Activated naive CD4-positive, alpha-beta T cell treated with anti-CD3 and anti-CD28 coated beads for 36 hours (primary cell): ENCODE measurements around the gene F11R. TPM values are rescaled to one million over a fixed set of nuclear protein-coding genes. Genes with fewer than 3 reads are reported as not detected.
"Not testable (repeated sequence)": the region's sequence is repeated elsewhere in the genome, so short reads cannot be mapped to it uniquely, and the experiment has no call there.

ENCODE experiments used
- CTCF ChIA-PET: fragments of 350-600 bp; sonication (Branson Sonifier 250); formaldehyde crosslinking; loops from one replicate; lab custom pipeline; 2021; ENCODE audit warnings: antibody characterized with exemption; lab: Charles Lee
- DNase-seq: peaks from one replicate; pipeline ENCODE4 v3.0.0-alpha.2; 2020
- H3K27ac Mint-ChIP-seq: one replicate; pipeline ENCODE4 v1.8.0; 2021; ENCODE audit warnings: mild to moderate bottlenecking, mixed read lengths
- H3K27me3 Mint-ChIP-seq: one replicate; pipeline ENCODE4 v1.8.0; 2021; ENCODE audit warnings: low read depth, mixed read lengths
- H3K36me3 Mint-ChIP-seq: one replicate; pipeline ENCODE4 v1.8.0; 2021; ENCODE audit warnings: low read depth, mixed read lengths
- H3K4me1 Mint-ChIP-seq: one replicate; pipeline ENCODE4 v1.8.0; 2021; ENCODE audit warnings: low read depth, mixed read lengths
- H3K4me3 Mint-ChIP-seq: one replicate; pipeline ENCODE4 v1.8.0; 2021; ENCODE audit warnings: mild to moderate bottlenecking, moderate library complexity, mixed read lengths
- H3K9me3 Mint-ChIP-seq: one replicate; pipeline ENCODE4 v1.8.0; 2021; ENCODE audit warnings: mixed read lengths
- intact Hi-C: fragments of 100-400 bp; cut with micrococcal nuclease; formaldehyde crosslinking; loops from one replicate; pipeline ENCODE4 v1.15.1; 2023
- total RNA-seq, 2 experiments: library from RNA; stranded (reverse); gene quantifications; one replicate each; pipeline ENCODE4 v1.2.3, GENCODE V29; 2021

The F11R gene
- total RNA-seq, 2 experiments from 2014 or later: 26.0 to 26.9 TPM

- H3K4me1 Mint-ChIP-seq: peaks cover 35% of the 10 kb centered on the region
Observed at GRCh38 chr1:161019751-161020495, 1.0 kb downstream of the F11R start.

DNA sequence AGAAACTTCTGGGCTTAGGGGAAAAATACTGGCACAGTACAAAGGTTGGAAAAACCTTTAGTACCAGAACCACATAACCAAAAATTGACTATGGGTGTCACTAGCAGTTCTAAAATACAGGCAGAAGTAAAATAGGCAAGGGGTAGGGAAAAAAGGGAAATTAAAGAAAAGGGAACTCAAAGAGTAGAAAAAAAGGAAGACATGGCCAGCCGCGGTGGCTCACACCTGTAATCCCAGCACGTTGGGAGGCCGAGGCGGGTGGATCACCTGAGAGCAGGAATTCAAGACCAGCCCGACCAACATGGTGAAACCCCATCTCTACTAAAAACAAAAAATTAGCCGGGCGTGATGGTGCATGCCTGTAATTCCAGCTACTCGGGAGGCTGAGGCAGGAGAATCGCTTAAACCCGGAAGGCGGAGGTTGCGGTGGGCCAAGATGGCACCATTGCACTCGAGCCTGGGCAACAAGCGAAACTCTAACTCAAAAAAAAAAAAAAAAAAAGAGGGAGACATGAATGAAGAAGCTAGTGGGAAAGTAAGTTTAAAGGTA is 1.8 kb downstream of the F11R start:
- H3K27me3 Mint-ChIP-seq, H3K36me3 Mint-ChIP-seq, H3K9me3 Mint-ChIP-seq, H3K27ac Mint-ChIP-seq, CTCF ChIA-PET, DNase-seq, intact Hi-C loops: not testable (repeated sequence)
- Mint-ChIP-seq H3K4me3 (peak overlapping the region; percentile 10), H3K4me1 (peaks cover 37% of the 10 kb centered on the region)

More at GRCh38 chr1:161019751-161020495, 1.0 kb downstream of the F11R start:
- intact Hi-C loops: loop anchor here (2.0 kb wide), 1 partner anchor 19 kb away; the partner anchor contains the start of gene TSTD1
- CTCF ChIA-PET: interaction anchor here (0.6 to 2.8 kb wide), 8 partner anchors 9 to 96 kb away, joined by 3 to 14 read pairs (median 6); partner anchors contain the start of gene TSTD1
- peak; percentile 32 for DNase-seq
- no peaks in the 10 kb centered on the region for H3K36me3 Mint-ChIP-seq
- H3K27me3 Mint-ChIP-seq: no peaks in the 10 kb centered on the region
- peak overlapping the region; percentile 92 for H3K4me3 Mint-ChIP-seq
- no peaks in the 10 kb centered on the region for H3K9me3 Mint-ChIP-seq
- peak overlapping the region; percentile 1 for H3K27ac Mint-ChIP-seq

- no peak overlapping the region for H3K27ac Mint-ChIP-seq
- no peak for DNase-seq
- H3K36me3 Mint-ChIP-seq: no peaks in the 10 kb centered on the region
Observed at GRCh38 chr1:161018631-161018930, 2.4 kb downstream of the F11R start.

GRCh38 chr1:161017756-161018630 is 3.0 kb downstream of the F11R start:
- CTCF ChIA-PET: interaction anchor here (0.6 to 1.1 kb wide), 2 partner anchors 21 to 24 kb away, joined by 3 to 4 read pairs; no protein-coding TSS in a partner anchor
- Mint-ChIP-seq H3K27ac (peak overlapping the region; percentile 64), H3K4me3 (no peak overlapping the region), H3K4me1 (peaks cover 49% of the 10 kb centered on the region), H3K9me3 (no peaks in the 10 kb centered on the region), H3K36me3 (no peaks in the 10 kb centered on the region), H3K27me3 (no peaks in the 10 kb centered on the region)
- intact Hi-C loops: no loop called here
- no peak for DNase-seq

More at GRCh38 chr1:161018631-161018930, 2.4 kb downstream of the F11R start:
- peaks cover 43% of the 10 kb centered on the region for H3K4me1 Mint-ChIP-seq
- H3K27me3 Mint-ChIP-seq: no peaks in the 10 kb centered on the region
- intact Hi-C loops: no loop called here
- H3K4me3 Mint-ChIP-seq: no peak overlapping the region
- CTCF ChIA-PET: interaction anchor here (0.6 to 1.1 kb wide), 2 partner anchors 21 to 25 kb away, joined by 3 to 4 read pairs; no protein-coding TSS in a partner anchor
- no peaks in the 10 kb centered on the region for H3K9me3 Mint-ChIP-seq

DNA sequence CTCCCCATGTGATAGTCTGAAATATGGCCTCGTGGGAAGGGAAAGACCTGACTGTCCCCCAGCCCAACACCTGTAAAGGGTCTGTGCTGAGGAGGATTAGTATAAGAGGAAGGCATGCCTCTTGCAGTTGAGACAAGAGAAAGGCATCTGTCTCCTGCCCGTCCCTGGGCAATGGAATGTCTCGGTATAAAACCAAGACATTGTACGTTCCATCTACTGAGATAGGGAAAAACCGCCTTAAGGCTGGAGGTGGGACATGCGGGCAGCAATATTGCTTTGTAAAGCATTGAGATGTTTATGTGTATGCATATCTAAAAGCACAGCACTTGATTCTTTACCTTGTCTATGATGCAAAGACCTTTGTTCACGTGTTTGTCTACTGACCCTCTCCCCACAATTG is 3.8 kb downstream of the F11R start:
- CTCF ChIA-PET, H3K27me3 Mint-ChIP-seq, H3K36me3 Mint-ChIP-seq, H3K27ac Mint-ChIP-seq, DNase-seq, intact Hi-C loops, H3K9me3 Mint-ChIP-seq, H3K4me3 Mint-ChIP-seq: not testable (repeated sequence)
- H3K4me1 Mint-ChIP-seq: peaks cover 46% of the 10 kb centered on the region

DNA sequence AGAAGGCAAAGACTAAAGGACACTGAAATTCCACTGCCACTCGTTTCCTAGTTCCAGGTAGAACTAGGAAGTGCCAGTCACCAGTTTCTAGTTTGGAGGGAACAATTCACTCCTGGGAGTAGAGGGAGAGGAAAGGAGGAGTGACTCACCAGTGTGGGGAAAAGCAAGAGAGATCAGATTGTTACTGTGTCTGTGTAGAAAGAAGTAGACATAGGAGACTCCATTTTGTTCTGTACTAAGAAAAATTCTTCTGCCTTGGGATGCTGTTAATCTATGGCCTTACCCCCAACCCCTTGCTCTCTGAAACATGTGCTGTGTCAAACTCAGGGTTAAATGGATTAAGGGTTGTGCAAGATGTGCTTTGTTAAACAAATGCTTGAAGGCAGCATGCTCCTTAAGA is 4.3 kb downstream of the F11R start:
- CTCF ChIA-PET, H3K4me3 Mint-ChIP-seq, H3K27me3 Mint-ChIP-seq, H3K27ac Mint-ChIP-seq, H3K36me3 Mint-ChIP-seq, intact Hi-C loops, DNase-seq, H3K9me3 Mint-ChIP-seq: not testable (repeated sequence)
- peaks cover 43% of the 10 kb centered on the region for H3K4me1 Mint-ChIP-seq

- DNase-seq: peak; percentile 87
- peaks cover 32% of the 10 kb centered on the region for H3K4me1 Mint-ChIP-seq
- H3K9me3 Mint-ChIP-seq: no peaks in the 10 kb centered on the region
- intact Hi-C loops: loop anchor here (1.0 to 2.0 kb wide), 3 partner anchors 8 to 55 kb away; partner anchors contain the start of genes ARHGAP30, F11R and TSTD1
- no peaks in the 10 kb centered on the region for H3K27me3 Mint-ChIP-seq
- H3K27ac Mint-ChIP-seq: peak overlapping the region; percentile 89
- peak overlapping the region; percentile 68 for H3K4me3 Mint-ChIP-seq
- H3K36me3 Mint-ChIP-seq: no peaks in the 10 kb centered on the region
- CTCF ChIA-PET: interaction anchor here (0.7 to 2.5 kb wide), 5 partner anchors 12 to 212 kb away, joined by 3 to 6 read pairs (median 3); partner anchors contain the start of gene TOMM40L
Observed at GRCh38 chr1:161013488-161014230, 7.3 kb downstream of the F11R start.

DNA sequence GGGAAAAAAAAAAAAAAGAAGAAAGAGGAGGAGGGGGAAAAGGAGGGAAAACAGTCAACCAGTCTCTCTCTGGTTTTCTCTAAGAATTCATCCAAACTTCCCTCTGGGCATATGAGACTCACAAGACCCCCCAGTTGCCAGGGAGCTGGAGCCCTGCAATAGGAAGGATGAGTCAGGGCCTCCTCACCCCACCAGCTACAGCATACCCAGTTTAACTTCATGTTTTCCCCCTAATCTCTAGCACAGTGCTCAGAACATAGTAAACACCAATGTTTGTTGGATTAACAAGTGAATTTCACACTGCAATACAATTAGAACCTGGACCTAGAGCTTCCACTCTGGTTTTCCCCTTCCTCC is 7.8 kb downstream of the F11R start:
- DNase-seq: no peak
- no peaks in the 10 kb centered on the region for H3K9me3 Mint-ChIP-seq
- intact Hi-C loops: loop anchor here (1.0 to 2.0 kb wide), 3 partner anchors 8 to 56 kb away; partner anchors contain the start of genes ARHGAP30, F11R and TSTD1
- H3K36me3 Mint-ChIP-seq: no peaks in the 10 kb centered on the region
- H3K4me3 Mint-ChIP-seq: peak overlapping the region; percentile 68
- no peaks in the 10 kb centered on the region for H3K27me3 Mint-ChIP-seq
- CTCF ChIA-PET: interaction anchor here (0.7 to 2.5 kb wide), 5 partner anchors 13 to 213 kb away, joined by 3 to 6 read pairs (median 3); partner anchors contain the start of gene TOMM40L
- peaks cover 30% of the 10 kb centered on the region for H3K4me1 Mint-ChIP-seq
- H3K27ac Mint-ChIP-seq: peak overlapping the region; percentile 89

DNA sequence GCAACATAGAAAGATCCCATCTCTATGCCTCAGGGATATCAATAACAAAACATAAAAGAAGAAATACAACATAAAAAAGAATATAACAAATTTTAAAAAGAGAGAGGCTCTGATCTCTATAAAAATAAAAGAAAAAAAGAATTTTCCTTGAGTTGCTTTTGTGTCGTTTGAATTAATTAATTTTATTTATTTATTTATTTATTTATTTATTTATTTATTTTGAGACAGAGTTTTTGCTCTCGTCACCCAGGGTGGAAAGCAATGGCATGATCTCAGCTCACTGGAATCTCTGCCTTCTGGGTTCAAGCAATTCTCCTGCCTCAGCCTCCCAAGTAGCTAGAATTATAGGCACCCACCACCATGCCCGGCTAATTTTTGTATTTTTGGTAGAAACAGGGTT is 8.5 kb downstream of the F11R start:
- no peak for DNase-seq
- Mint-ChIP-seq H3K27me3 (no peaks in the 10 kb centered on the region), H3K36me3 (no peaks in the 10 kb centered on the region), H3K9me3 (no peaks in the 10 kb centered on the region), H3K4me1 (peaks cover 30% of the 10 kb centered on the region), H3K27ac (no peak overlapping the region), H3K4me3 (no peak overlapping the region)
- CTCF ChIA-PET: interaction anchor here (2.6 kb wide), 1 partner anchor 15 kb away, joined by 12 read pairs; no protein-coding TSS in a partner anchor
- intact Hi-C loops: loop anchor here (2.0 kb wide), 2 partner anchors 26 to 56 kb away; partner anchors contain the start of genes ARHGAP30 and TSTD1

GRCh38 chr1:161009602-161010211 is 11.2 kb downstream of the F11R start:
- Mint-ChIP-seq H3K4me1 (peaks cover 25% of the 10 kb centered on the region), H3K9me3 (no peaks in the 10 kb centered on the region), H3K4me3 (no peak overlapping the region), H3K27ac (no peak overlapping the region), H3K36me3 (no peaks in the 10 kb centered on the region), H3K27me3 (no peaks in the 10 kb centered on the region)
- intact Hi-C loops: no loop called here
- DNase-seq: no peak
- CTCF ChIA-PET: interaction anchor here (0.7 to 2.6 kb wide), 3 partner anchors 12 to 87 kb away, joined by 3 to 12 read pairs (median 3); no protein-coding TSS in a partner anchor
